ENCODE measurements around the gene NOTCH4.
A peak's percentile ranks its signal among the peaks of the same experiment; 100 is the strongest.

The NOTCH4 gene

GRCh38 chr6:32167154-32167760 is 56.6 kb downstream of the NOTCH4 start:
- CTCF ChIA-PET = interaction anchor here (1.0 to 1.9 kb wide), 2 partner anchors 9 to 49 kb away, joined by 3 to 19 read pairs; partner anchors contain the start of gene AGPAT1
- Histone ChIP-seq H3K4me3 (ENCODE audit: low read depth, low read length) (no peak overlapping the region), H3K27ac (ENCODE audit: extremely low read depth, low read depth, low read length) (no peak overlapping the region), H3K36me3 (ENCODE audit: control insufficient read depth in 2 of 2, insufficient read depth in 1 of 2, low read length in 2 of 2) (peaks cover 19 to 79% of the 10 kb centered on the region in 2 experiments; a peak in 2 of 3 replicates), H3K4me1 (ENCODE audit: control insufficient read depth, insufficient read depth, low read length) (no peaks in the 10 kb centered on the region), H3K9me3 (ENCODE audit: control insufficient read depth, insufficient read depth, low read depth, low read length) (no peaks in the 10 kb centered on the region)
- POLR2A ChIA-PET = interaction anchor here (0.6 to 1.3 kb wide), 4 partner anchors 10 to 18 kb away, joined by 3 to 5 read pairs (median 4); no protein-coding TSS in a partner anchor
- TF ChIP-seq PRDM4 (tag by site-specific recombination; IDR thresholded peaks at IDR 0.05) (no peak), PRDM1 (tag by site-specific recombination; IDR thresholded peaks at IDR 0.05) (0 out of 2 replicates have a peak, but pooled peaks have one; percentile 19)

- ChIA-PET CTCF (interaction anchor here (1.4 to 2.6 kb wide), 3 partner anchors 29 to 49 kb away, joined by 3 to 19 read pairs (median 16); no protein-coding TSS in a partner anchor), POLR2A (interaction anchor here (0.6 to 1.4 kb wide), 5 partner anchors 16 to 38 kb away, joined by 3 to 6 read pairs (median 4); partner anchors contain the start of genes ATF6B, FKBPL and PBX2)
- no peaks in the 10 kb centered on the region for H3K4me1 ChIP-seq (ENCODE audit: control insufficient read depth, insufficient read depth, low read length)
- peaks cover 19 to 81% of the 10 kb centered on the region in 2 experiments; a peak in 2 of 3 replicates for H3K36me3 ChIP-seq (ENCODE audit: control insufficient read depth in 2 of 2, insufficient read depth in 1 of 2, low read length in 2 of 2)
- no peaks in the 10 kb centered on the region for H3K9me3 ChIP-seq (ENCODE audit: control insufficient read depth, insufficient read depth, low read depth, low read length)
- H3K4me3 ChIP-seq (ENCODE audit: low read depth, low read length) = no peak overlapping the region
- H3K27ac ChIP-seq (ENCODE audit: extremely low read depth, low read depth, low read length) = no peak overlapping the region
- TF ChIP-seq EGR2 (tag by site-specific recombination; IDR thresholded peaks at IDR 0.05; ENCODE audit: low read depth) (peak; percentile 23; the same call in 1 of the 2 replicates), ZNF626 (tag by site-specific recombination; IDR thresholded peaks at IDR 0.05) (no peak)
Measured at GRCh38 chr6:32166411-32167061, 57.3 kb downstream of the NOTCH4 start.

GRCh38 chr6:32164295-32164694 is 59.6 kb downstream of the NOTCH4 start, which contains the start of gene EGFL8:
Gene EGFL8, plus strand, starts transcription at chr6:32164595. Its CDS starts 1,571 bp downstream, at chr6:32166166.
- Histone ChIP-seq H3K4me1 (ENCODE audit: control insufficient read depth, insufficient read depth, low read length) (no peaks in the 10 kb centered on the region), H3K27ac (ENCODE audit: extremely low read depth, low read depth, low read length) (no peak within 1 kb of the TSS), H3K9me3 (ENCODE audit: control insufficient read depth, insufficient read depth, low read depth, low read length) (no peaks in the 10 kb centered on the region), H3K4me3 (ENCODE audit: low read depth, low read length) (no peak within 1 kb of the TSS), H3K36me3 (ENCODE audit: control insufficient read depth in 2 of 2, insufficient read depth in 1 of 2, low read length in 2 of 2) (peaks cover 9 to 61% of the 10 kb centered on the region in 2 experiments; a peak in 2 of 3 replicates)
- ChIA-PET POLR2A (interaction anchor here (1.4 to 1.5 kb wide), 2 partner anchors 13 to 36 kb away, joined by 3 to 8 read pairs; partner anchors contain the start of gene ATF6B), CTCF (interaction anchor here (0.8 to 2.6 kb wide), 6 partner anchors 9 to 615 kb away, joined by 3 to 16 read pairs (median 3); partner anchors contain the start of gene PRRT1)
- TF ChIP-seq OSR2 (tag by site-specific recombination; IDR thresholded peaks at IDR 0.05) (no peak), ZNF132 (tag by site-specific recombination; IDR thresholded peaks at IDR 0.05; ENCODE audit: borderline replicate concordance) (no peak), ZNF785 (tag by site-specific recombination; IDR thresholded peaks at IDR 0.05) (no peak), WT1 (tag by site-specific recombination; IDR thresholded peaks at IDR 0.05) (no peak), HOXC10 (CRISPR knock-in tag; IDR thresholded peaks at IDR 0.05) (no peak), BCL11A (tag by site-specific recombination; IDR thresholded peaks at IDR 0.05; ENCODE audit: low read depth) (no peak), ZNF184 (tag by site-specific recombination; IDR thresholded peaks at IDR 0.05) (no peak), ZBTB6 (tag by site-specific recombination; IDR thresholded peaks at IDR 0.05) (no peak), ZNF341 (tag by site-specific recombination; IDR thresholded peaks at IDR 0.05; ENCODE audit: low read depth) (no peak), ZBTB8A (tag by site-specific recombination; IDR thresholded peaks at IDR 0.05) (no peak), SCRT1 (tag by site-specific recombination; IDR thresholded peaks at IDR 0.05; ENCODE audit: borderline replicate concordance) (no peak), ZNF530 (tag by site-specific recombination; IDR thresholded peaks at IDR 0.05; ENCODE audit: low read depth) (no peak), ZNF514 (tag by site-specific recombination; IDR thresholded peaks at IDR 0.05) (no peak), ZNF777 (tag by site-specific recombination; IDR thresholded peaks at IDR 0.05; ENCODE audit: borderline replicate concordance) (no peak), KLF16 (tag by site-specific recombination; IDR thresholded peaks at IDR 0.05) (no peak), GLIS2 (tag by site-specific recombination; IDR thresholded peaks at IDR 0.05) (no peak), REST (tag by site-specific recombination; IDR thresholded peaks at IDR 0.05) (no peak), ZFP69B (tag by site-specific recombination; IDR thresholded peaks at IDR 0.05) (no peak), SP7 (tag by site-specific recombination; IDR thresholded peaks at IDR 0.05) (no peak)

Data from HEK293 (cell line).